ENCODE data around the gene GPR157. TPM values are rescaled to one million over a fixed set of nuclear protein-coding genes. Genes with fewer than 3 reads are reported as not detected.

The GPR157 gene
- polyA plus RNA-seq, 2 of the 4 experiments (the other 2 are of a cell fraction): 3.6 to 4.7 TPM

- 27% methylated on average over 5 of the region's 5 CpGs for WGBS (ENCODE audit: missing lambda C conversion rate)
- H3K4me1 ChIP-seq: no peaks in the 10 kb centered on the region
- no peak overlapping the region for H3K4me2 ChIP-seq
- H3K9me3 ChIP-seq: no peaks in the 10 kb centered on the region
- FAIRE-seq (no peak), ATAC-seq (no peak), DNase-seq (ENCODE audit: low read depth in 1 of 2, low spot score in 1 of 2) (no peak)
- no peak overlapping the region for H3K4me3 ChIP-seq
- TF ChIP-seq HOXB13 (CRISPR knock-in tag; IDR thresholded peaks at IDR 0.05; ENCODE audit: low read depth): no peak
- no peak for TF ChIP-seq GATA3 (IDR thresholded peaks at IDR 0.05; ENCODE audit: borderline replicate concordance)
- TF ChIP-seq SMC3 (IDR thresholded peaks at IDR 0.05): no peak
- no peak for TF ChIP-seq RARB (CRISPR knock-in tag; IDR thresholded peaks at IDR 0.05)
- no peak for TF ChIP-seq HEYL (CRISPR knock-in tag; IDR thresholded peaks at IDR 0.05)
- TF ChIP-seq RCOR1 (IDR thresholded peaks at IDR 0.05; ENCODE audit: low read depth, low read length): no peak
- no peak for TF ChIP-seq CEBPB (IDR thresholded peaks at IDR 0.05)
- no peak for TF ChIP-seq TFCP2L1 (CRISPR knock-in tag; IDR thresholded peaks at IDR 0.05)
- TF ChIP-seq POLR2AphosphoS2 (conservative IDR thresholded peaks at IDR 0.05; ENCODE audit: low read length): no peak
- TF ChIP-seq CHD2 (IDR thresholded peaks at IDR 0.05; ENCODE audit: low read length, partially characterized antibody): no peak
- TF ChIP-seq ATOH8 (CRISPR knock-in tag; IDR thresholded peaks at IDR 0.05; ENCODE audit: low read depth): no peak
- no peak for TF ChIP-seq ZNF302 (CRISPR knock-in tag; IDR thresholded peaks at IDR 0.05)
- no peak for TF ChIP-seq KDM5A (IDR thresholded peaks at IDR 0.05)
- TF ChIP-seq RFX5 (IDR thresholded peaks at IDR 0.05): no peak
- TF ChIP-seq PHF8 (IDR thresholded peaks at IDR 0.05; ENCODE audit: borderline replicate concordance, low read depth): no peak
- TF ChIP-seq FOXS1 (CRISPR knock-in tag; IDR thresholded peaks at IDR 0.05): no peak
- no peak for TF ChIP-seq ESRRA (IDR thresholded peaks at IDR 0.05; ENCODE audit: borderline replicate concordance, low read length)
- TF ChIP-seq HOXA7 (CRISPR knock-in tag; IDR thresholded peaks at IDR 0.05): no peak
- no peak overlapping the region for H3K27ac ChIP-seq
- ChIA-PET POLR2A (no interaction called here), CTCF (interaction anchor here (0.6 to 5.9 kb wide), 5 partner anchors 8 to 68 kb away, joined by 3 to 40 read pairs (median 3); no protein-coding TSS in a partner anchor)
Measured at GRCh38 chr1:9133870-9134585, 5.1 kb upstream of the GPR157 start.

GRCh38 chr1:9129266-9130041, 552 bp upstream of the GPR157 start:
- H3K9me3 ChIP-seq: no peaks in the 10 kb centered on the region
- ChIA-PET POLR2A (interaction anchor here (0.8 to 1.3 kb wide), 2 partner anchors 19 to 20 kb away, joined by 3 to 8 read pairs; no protein-coding TSS in a partner anchor), CTCF (interaction anchor here (0.7 to 5.9 kb wide), 6 partner anchors 11 to 458 kb away, joined by 3 to 40 read pairs (median 3); no protein-coding TSS in a partner anchor)
- FAIRE-seq: no peak
- peak overlapping the region; percentile 69 for H3K4me3 ChIP-seq
- DNase-seq (ENCODE audit: low read depth in 1 of 2, low spot score in 1 of 2): peak; percentile 76 to 85
- peaks cover 14% of the 10 kb centered on the region for H3K4me1 ChIP-seq
- 11% methylated on average over 9 of the region's 46 CpGs for WGBS (ENCODE audit: missing lambda C conversion rate)
- peak overlapping the region; percentile 57 to 83 for H3K27ac ChIP-seq
- TF ChIP-seq CHD2 (IDR thresholded peaks at IDR 0.05; ENCODE audit: low read length, partially characterized antibody) (no peak), RNF2 (IDR thresholded peaks at IDR 0.05; ENCODE audit: borderline replicate concordance, low read depth) (no peak), EP300 (IDR thresholded peaks at IDR 0.05) (no peak), NR3C1 (IDR thresholded peaks at IDR 0.05) (no peak), HEYL (CRISPR knock-in tag; IDR thresholded peaks at IDR 0.05) (no peak), MAFK (IDR thresholded peaks at IDR 0.05; ENCODE audit: partially characterized antibody) (no peak), NFE2L2 (conservative IDR thresholded peaks at IDR 0.05; ENCODE audit: low read length) (no peak), ZC3H11A (IDR thresholded peaks at IDR 0.05) (no peak), SREBF2 (IDR thresholded peaks at IDR 0.05) (no peak), ELK1 (IDR thresholded peaks at IDR 0.05; ENCODE audit: low read depth, low read length) (no peak), PHF8 (IDR thresholded peaks at IDR 0.05; ENCODE audit: borderline replicate concordance, low read depth) (no peak), FOSB (CRISPR knock-in tag; IDR thresholded peaks at IDR 0.05) (no peak), HOXB5 (CRISPR knock-in tag; IDR thresholded peaks at IDR 0.05) (no peak), RFX5 (IDR thresholded peaks at IDR 0.05) (no peak), ZFP36 (IDR thresholded peaks at IDR 0.05; ENCODE audit: borderline replicate concordance, partially characterized antibody) (no peak)
- peak overlapping the region; percentile 78 for H3K4me2 ChIP-seq
- ATAC-seq: peak; percentile 86 to 87
